B cell (primary cell): Measurements from ENCODE around the gene IPP. TPM values are rescaled to one million over a fixed set of nuclear protein-coding genes. Genes with fewer than 3 reads are reported as not detected.
"Not testable (repeated sequence)": the region's sequence is repeated elsewhere in the genome, so short reads cannot be mapped to it uniquely, and the experiment has no call there.

ENCODE experiments used
- ATAC-seq: fragments of 200-7000 bp; cut with Tn5 transposase; one replicate; pipeline ENCODE4 v1.10.0; 2021; ENCODE audit warnings: low read depth, mild to moderate bottlenecking, moderate number of reproducible peaks, moderate library complexity
- CTCF ChIA-PET: fragments of 350-600 bp; sonication (Branson Sonifier 250); formaldehyde crosslinking; loops from one replicate; lab custom pipeline; 2021; ENCODE audit warnings: antibody characterized with exemption, inconsistent platforms; lab: Charles Lee
- POLR2A ChIA-PET: fragments of 350-600 bp; sonication (Branson Sonifier 250); formaldehyde crosslinking; loops from one replicate; lab custom pipeline; 2021; ENCODE audit warnings: antibody characterized with exemption; lab: Charles Lee
- DNase-seq: peaks from one replicate; pipeline ENCODE4 v3.0.0; 2013
- H2AFZ ChIP-seq: 2 replicates; pipeline ENCODE4 v1.6.1; 2012; ENCODE audit warnings: mild to moderate bottlenecking, low read depth, low read length; ENCODE audit not compliant: insufficient read depth, poor library complexity, severe bottlenecking
- H3K27ac ChIP-seq, 2 donors: 1 replicate in 1 of 2; 2 replicates in 1 of 2; pipeline ENCODE4 v1.5.1; 2012 to 2013; ENCODE audit warnings: low read length in 2 of 2, mild to moderate bottlenecking in 2 of 2, moderate library complexity in 1 of 2
- H3K27me3 ChIP-seq, 4 experiments: fragments of 200-600 bp in 1 of 4; sonication (generic) in 1 of 4; replicated peaks in 1 of 4; 1 replicate in 2 of 4; 2 replicates in 2 of 4; pipeline versions ENCODE4 v1.6.1 to v1.7.0; 2013 to 2016; ENCODE audit warnings: low read length in 3 of 4, mild to moderate bottlenecking in 2 of 4, mixed read lengths in 1 of 4, moderate library complexity in 1 of 4; ENCODE audit not compliant: insufficient read depth in 4 of 4, control insufficient read depth in 3 of 4; ENCODE audit errors: control extremely low read depth in 1 of 4
- H3K36me3 ChIP-seq, 2 experiments: replicated peaks in 1 of 2; 1 replicate in 1 of 2; 2 replicates in 1 of 2; pipeline versions ENCODE4 v1.6.1 to v1.7.1; 2013; ENCODE audit warnings: low read length in 1 of 2; ENCODE audit not compliant: insufficient read depth in 2 of 2, control insufficient read depth in 1 of 2; ENCODE audit errors: control extremely low read depth in 1 of 2, extremely low read depth in 1 of 2
- H3K4me1 ChIP-seq, 2 donors: fragments of 200-600 bp in 1 of 2; sonication (generic) in 1 of 2; 1 replicate in 1 of 2; 2 replicates in 1 of 2; pipeline versions ENCODE4 v1.5.1 to v1.6.1; 2013 to 2017; ENCODE audit warnings: low read length in 2 of 2; ENCODE audit not compliant: control insufficient read depth in 2 of 2, insufficient read depth in 2 of 2
- H3K4me2 ChIP-seq: replicated peaks from 2 replicates; pipeline ENCODE3; 2012; ENCODE audit warnings: mild to moderate bottlenecking, low read depth, low read length; ENCODE audit not compliant: poor library complexity, severe bottlenecking
- H3K4me3 ChIP-seq, 5 experiments: fragments of 200-600 bp in 1 of 5; sonication (generic) in 1 of 5; 1 replicate in 3 of 5; 2 replicates in 2 of 5; pipeline versions ENCODE4 v1.5.1 to v1.7.0; 2011 to 2016; ENCODE audit warnings: low read length in 4 of 5, mild to moderate bottlenecking in 4 of 5, low read depth in 2 of 5, control low read depth in 1 of 5, moderate library complexity in 1 of 5; ENCODE audit not compliant: insufficient read depth in 1 of 5; ENCODE audit errors: control extremely low read depth in 1 of 5, extremely low read depth in 1 of 5
- H3K79me2 ChIP-seq: fragments of 200-600 bp; sonication (generic); one replicate; pipeline ENCODE4 v1.6.0; 2016; ENCODE audit warnings: low read length; ENCODE audit not compliant: control insufficient read depth, insufficient read depth
- H3K9ac ChIP-seq: fragments of 200-600 bp; sonication (generic); 2 replicates; pipeline ENCODE4 v1.6.1; 2017; ENCODE audit warnings: mild to moderate bottlenecking, low read length, moderate library complexity
- H3K9me3 ChIP-seq, 3 donors: one replicate each; pipeline versions ENCODE4 v1.6.1 to v1.7.1; 2013; ENCODE audit warnings: low read length in 2 of 3; ENCODE audit not compliant: control insufficient read depth in 2 of 3, insufficient read depth in 1 of 3; ENCODE audit errors: control extremely low read depth in 1 of 3
- H4K20me1 ChIP-seq: 2 replicates; pipeline ENCODE4 v1.6.0; 2012; ENCODE audit warnings: mild to moderate bottlenecking, low read length; ENCODE audit not compliant: insufficient read depth, control insufficient read depth, poor library complexity, severe bottlenecking
- H3K27ac Mint-ChIP-seq: one replicate; pipeline ENCODE4 v1.8.0; 2021; ENCODE audit warnings: mixed read lengths
- H3K27me3 Mint-ChIP-seq: one replicate; pipeline ENCODE4 v1.8.0; 2021; ENCODE audit warnings: mixed read lengths
- H3K4me1 Mint-ChIP-seq: one replicate; pipeline ENCODE4 v1.8.0; 2021; ENCODE audit warnings: mixed read lengths
- H3K4me3 Mint-ChIP-seq: one replicate; pipeline ENCODE4 v1.8.0; 2021; ENCODE audit warnings: mixed read lengths
- H3K9me3 Mint-ChIP-seq: one replicate; pipeline ENCODE4 v1.8.0; 2022; ENCODE audit warnings: mixed read lengths; ENCODE audit not compliant: insufficient read depth
- EZH2 ChIP-seq: IDR thresholded peaks from 2 replicates; pipeline ENCODE4 v1.6.1; 2012; ENCODE audit warnings: borderline replicate concordance, low read depth, mild to moderate bottlenecking, moderate library complexity, low read length; ENCODE audit not compliant: insufficient read depth, poor library complexity, severe bottlenecking
- WGBS: methylation state at CpG from one replicate; pipeline ENCODE4 v1.1.5; 2013; ENCODE audit warnings: missing lambda C conversion rate; ENCODE audit not compliant: insufficient coverage; 5-methylcytosine and 5-hydroxymethylcytosine counted together
- intact Hi-C: fragments of 100-400 bp; cut with micrococcal nuclease; formaldehyde crosslinking; loops from one replicate; pipeline ENCODE4 v1.10.0; 2022
- polyA plus RNA-seq: library from polyadenylated mRNA; depleted of rRNA; stranded (reverse); fragments of >200 nt; gene quantifications from 2 replicates; pipeline ENCODE4 v1.2.3, GENCODE V29; 2012
- total RNA-seq, 2 donors: library from RNA; stranded (reverse); fragments of 120-200 nt in 1 of 2; gene quantifications; 1 replicate in 1 of 2; 2 replicates in 1 of 2; pipeline versions ENCODE4 v1.2.3 to v1.2.4, GENCODE V29; 2013 to 2022
- TF ChIP-seq, protein P1 (sequence below): fragments of 200-600 bp; IDR thresholded peaks from one replicate; pipeline ENCODE4 v1.8.0; 2022; ENCODE audit warnings: antibody characterized with exemption, mild to moderate bottlenecking

IPP gene
- total and polyA plus RNA-seq, 2 donors (not counting 1 experiment from before 2014, with no cell fraction given): 2.3 to 12.1 TPM

DNA sequence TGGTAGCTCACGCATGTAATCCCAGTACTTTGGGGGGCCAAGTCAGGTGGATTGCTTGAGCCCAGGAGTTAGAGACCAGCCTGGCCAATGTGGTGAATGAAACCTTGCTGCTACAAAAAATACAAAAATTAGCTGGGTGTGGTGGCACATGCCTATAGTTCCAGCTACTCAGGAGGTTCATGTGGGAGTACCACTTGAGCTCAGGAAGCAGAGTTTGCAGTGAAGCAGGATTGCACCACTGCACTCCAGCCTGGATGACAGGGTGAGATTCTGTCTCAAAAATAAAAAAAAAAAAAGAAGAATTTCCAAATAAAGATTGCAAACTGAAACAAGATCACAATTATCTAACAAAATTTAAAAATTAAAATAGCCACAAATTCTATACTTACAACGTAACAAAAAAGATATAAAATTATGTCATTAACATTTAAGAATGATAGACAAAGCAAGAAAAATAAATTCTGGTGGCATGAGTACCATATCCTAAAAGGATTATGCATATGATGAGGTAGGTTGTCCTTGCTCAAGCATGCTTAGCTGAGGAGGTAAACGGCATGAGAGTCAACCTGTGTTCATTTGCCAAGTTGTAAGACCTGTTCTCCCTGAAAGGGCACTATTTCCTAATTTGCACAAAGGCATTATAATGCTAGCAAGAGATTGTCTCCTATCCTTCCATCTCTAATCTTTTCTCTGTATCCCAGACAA lies 20.2 kb downstream of the IPP start:
- Histone ChIP-seq H3K27ac (no peak overlapping the region), H3K79me2 (no peaks in the 10 kb centered on the region), H3K4me1 (peaks cover 2 to 3% of the 10 kb centered on the region in 2 donors), H4K20me1 (no peaks in the 10 kb centered on the region), H3K4me3 (no peak overlapping the region), H3K4me2 (no peak overlapping the region), H3K9ac (no peak overlapping the region), H3K27me3 (no peaks in the 10 kb centered on the region), H2AFZ (no peak overlapping the region), H3K9me3 (no peaks in the 10 kb centered on the region), H3K36me3 (peaks cover 0 to 6% of the 10 kb centered on the region in 2 experiments)
- no peak for DNase-seq
- ChIA-PET POLR2A (no interaction called here), CTCF (no interaction called here)
- no peak for ATAC-seq
- no peak for TF ChIP-seq EZH2
- TF ChIP-seq, protein P1, sequence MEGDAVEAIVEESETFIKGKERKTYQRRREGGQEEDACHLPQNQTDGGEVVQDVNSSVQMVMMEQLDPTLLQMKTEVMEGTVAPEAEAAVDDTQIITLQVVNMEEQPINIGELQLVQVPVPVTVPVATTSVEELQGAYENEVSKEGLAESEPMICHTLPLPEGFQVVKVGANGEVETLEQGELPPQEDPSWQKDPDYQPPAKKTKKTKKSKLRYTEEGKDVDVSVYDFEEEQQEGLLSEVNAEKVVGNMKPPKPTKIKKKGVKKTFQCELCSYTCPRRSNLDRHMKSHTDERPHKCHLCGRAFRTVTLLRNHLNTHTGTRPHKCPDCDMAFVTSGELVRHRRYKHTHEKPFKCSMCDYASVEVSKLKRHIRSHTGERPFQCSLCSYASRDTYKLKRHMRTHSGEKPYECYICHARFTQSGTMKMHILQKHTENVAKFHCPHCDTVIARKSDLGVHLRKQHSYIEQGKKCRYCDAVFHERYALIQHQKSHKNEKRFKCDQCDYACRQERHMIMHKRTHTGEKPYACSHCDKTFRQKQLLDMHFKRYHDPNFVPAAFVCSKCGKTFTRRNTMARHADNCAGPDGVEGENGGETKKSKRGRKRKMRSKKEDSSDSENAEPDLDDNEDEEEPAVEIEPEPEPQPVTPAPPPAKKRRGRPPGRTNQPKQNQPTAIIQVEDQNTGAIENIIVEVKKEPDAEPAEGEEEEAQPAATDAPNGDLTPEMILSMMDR: no peak
- Mint-ChIP-seq H3K4me1 (peaks cover 10% of the 10 kb centered on the region), H3K4me3 (no peak overlapping the region), H3K9me3 (no peaks in the 10 kb centered on the region), H3K27ac (no peak overlapping the region), H3K27me3 (no peaks in the 10 kb centered on the region)
- 83% methylated on average over 2 of the region's 3 CpGs for WGBS
- intact Hi-C loops: no loop called here

DNA sequence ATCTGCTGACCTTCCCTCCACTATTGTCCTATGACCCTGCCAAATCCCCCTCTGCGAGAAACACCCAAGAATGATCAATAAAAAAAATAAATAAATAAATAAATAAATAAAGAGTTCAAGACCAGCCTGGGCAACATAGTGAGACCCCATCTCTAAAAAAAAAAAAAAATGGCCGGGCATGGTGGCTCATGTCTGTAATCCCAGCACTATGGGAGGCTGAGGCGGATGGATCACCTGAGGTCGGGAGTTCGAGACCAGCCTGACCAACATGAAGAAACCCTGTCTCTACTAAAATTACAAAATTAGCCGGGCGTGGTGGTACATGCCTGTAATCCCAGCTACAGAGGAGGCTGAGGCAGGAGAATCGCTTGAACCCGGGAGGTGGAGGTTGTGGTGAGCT lies 24.4 kb downstream of the IPP start:
- H3K4me3 ChIP-seq, H3K9ac ChIP-seq, H3K4me1 ChIP-seq, H3K4me2 ChIP-seq, H3K27me3 Mint-ChIP-seq, CTCF ChIA-PET, H2AFZ ChIP-seq, H3K9me3 ChIP-seq, POLR2A ChIA-PET, H4K20me1 ChIP-seq, H3K4me1 Mint-ChIP-seq, H3K27ac ChIP-seq, H3K4me3 Mint-ChIP-seq, H3K27ac Mint-ChIP-seq, H3K36me3 ChIP-seq, H3K79me2 ChIP-seq, DNase-seq, intact Hi-C loops, H3K27me3 ChIP-seq, ATAC-seq, H3K9me3 Mint-ChIP-seq: not testable (repeated sequence)
- no CpG with 5 or more reads among the region's 9 CpGs for WGBS
